GM08714 (cell line): ENCODE measurements around the gene KCNIP4.

ENCODE experiments used
- H3K4me3 ChIP-seq: fragments of 200-500 bp; sonication (Bioruptor generic); 2 replicates; pipeline ENCODE4 v1.5.1; 2014; ENCODE audit warnings: mild to moderate bottlenecking, low read length, inconsistent platforms
- ZNF274 ChIP-seq: IDR thresholded peaks from 2 replicates; pipeline ENCODE4 v1.6.1; 2012; ENCODE audit warnings: mild to moderate bottlenecking, low read depth, low read length

Gene KCNIP4

DNA sequence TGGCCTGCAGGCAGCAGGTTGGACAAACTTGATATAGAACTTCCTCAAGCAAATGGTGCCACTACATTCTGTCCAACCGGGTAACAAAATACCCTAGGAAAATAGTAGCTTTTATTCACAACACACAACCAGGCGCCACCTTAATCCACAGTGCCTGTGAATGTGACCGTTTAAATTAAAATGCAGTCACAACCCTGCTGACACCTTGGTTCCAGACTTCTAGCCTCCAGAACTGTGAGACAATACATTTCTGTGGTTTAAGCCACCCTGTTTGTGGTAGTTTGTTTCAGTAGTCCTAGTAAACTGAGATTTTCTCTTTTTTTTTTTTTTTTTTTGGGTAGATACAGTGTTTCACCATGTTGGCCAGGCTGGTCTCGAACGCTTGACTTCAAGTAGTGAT is 672.5 kb downstream of the KCNIP4 start:
- no peak for TF ChIP-seq ZNF274
- H3K4me3 ChIP-seq = no peak overlapping the region

- TF ChIP-seq ZNF274 = no peak
- no peak overlapping the region for H3K4me3 ChIP-seq
Observed at GRCh38 chr4:21271439-21272052, 677.0 kb downstream of the KCNIP4 start.

DNA sequence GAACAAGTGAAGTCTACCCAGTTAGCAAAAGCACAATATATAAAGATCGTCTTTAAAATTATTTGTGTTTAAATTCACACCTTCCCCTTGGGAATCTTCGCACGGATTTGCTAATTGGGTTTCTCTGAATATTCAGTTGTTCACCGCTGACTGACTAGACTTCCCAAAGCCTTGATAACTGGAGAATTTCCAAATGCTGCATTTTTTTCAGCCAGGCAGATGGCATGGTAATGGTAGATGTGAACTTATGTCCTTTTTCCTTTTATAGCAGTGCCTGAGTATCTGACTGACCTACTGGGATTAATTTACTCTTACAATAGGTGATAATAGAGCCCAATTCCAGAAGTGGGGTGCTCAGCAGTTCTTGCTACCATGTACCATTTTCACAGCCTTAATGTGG is 700.2 kb downstream of the KCNIP4 start:
- H3K4me3 ChIP-seq = no peak overlapping the region
- no peak for TF ChIP-seq ZNF274

GRCh38 chr4:21242163-21242562 is 706.4 kb downstream of the KCNIP4 start:
- H3K4me3 ChIP-seq = no peak overlapping the region
- TF ChIP-seq ZNF274 = no peak

DNA sequence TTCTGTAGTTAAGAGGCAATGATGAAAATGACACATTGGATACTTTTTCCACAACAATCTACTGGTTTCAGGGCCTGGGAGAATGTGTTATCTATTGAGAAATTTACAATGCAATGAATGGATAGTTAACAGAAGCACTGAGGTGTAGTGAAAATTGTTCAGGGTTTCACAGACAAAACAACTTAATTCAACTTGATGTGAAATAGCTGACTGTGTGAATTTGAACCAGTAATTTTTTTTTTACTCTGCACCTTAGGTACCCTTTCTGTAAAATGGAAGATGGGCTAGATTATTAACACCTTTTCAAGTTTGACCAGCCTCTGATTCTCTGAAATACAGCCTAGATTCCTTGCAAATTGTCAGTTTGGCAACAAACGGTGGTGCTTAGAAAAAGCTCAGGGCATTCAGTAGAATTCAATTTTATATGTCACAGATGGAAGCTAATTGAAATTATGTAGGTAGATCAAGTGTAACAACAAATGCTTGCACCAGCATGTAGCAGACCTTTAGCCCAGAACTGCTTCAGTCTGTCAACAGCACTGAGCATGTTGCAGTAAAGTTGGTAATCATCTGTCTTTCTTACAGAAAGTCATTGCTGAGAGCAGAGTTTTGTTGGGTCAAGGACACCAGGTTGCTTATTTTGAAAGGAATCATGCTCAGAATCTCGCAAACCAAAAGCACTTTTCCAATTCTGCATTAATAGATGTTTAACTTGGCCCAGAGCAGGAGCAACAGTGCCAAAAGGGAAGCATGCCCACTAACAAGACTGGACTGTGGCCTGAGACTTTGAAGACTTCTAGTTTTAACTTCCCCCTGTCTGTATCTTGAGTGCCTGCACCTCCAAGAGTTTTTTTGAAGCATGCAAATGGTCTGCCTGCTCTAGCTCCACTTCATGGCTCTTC is 721.7 kb downstream of the KCNIP4 start:
- TF ChIP-seq ZNF274 = no peak
- no peak overlapping the region for H3K4me3 ChIP-seq

- H3K4me3 ChIP-seq = no peak overlapping the region
- no peak for TF ChIP-seq ZNF274
Observed at GRCh38 chr4:21211846-21212245, 736.7 kb downstream of the KCNIP4 start.

- TF ChIP-seq ZNF274 = no peak
Observed at GRCh38 chr4:21209860-21210259, 738.7 kb downstream of the KCNIP4 start.

DNA sequence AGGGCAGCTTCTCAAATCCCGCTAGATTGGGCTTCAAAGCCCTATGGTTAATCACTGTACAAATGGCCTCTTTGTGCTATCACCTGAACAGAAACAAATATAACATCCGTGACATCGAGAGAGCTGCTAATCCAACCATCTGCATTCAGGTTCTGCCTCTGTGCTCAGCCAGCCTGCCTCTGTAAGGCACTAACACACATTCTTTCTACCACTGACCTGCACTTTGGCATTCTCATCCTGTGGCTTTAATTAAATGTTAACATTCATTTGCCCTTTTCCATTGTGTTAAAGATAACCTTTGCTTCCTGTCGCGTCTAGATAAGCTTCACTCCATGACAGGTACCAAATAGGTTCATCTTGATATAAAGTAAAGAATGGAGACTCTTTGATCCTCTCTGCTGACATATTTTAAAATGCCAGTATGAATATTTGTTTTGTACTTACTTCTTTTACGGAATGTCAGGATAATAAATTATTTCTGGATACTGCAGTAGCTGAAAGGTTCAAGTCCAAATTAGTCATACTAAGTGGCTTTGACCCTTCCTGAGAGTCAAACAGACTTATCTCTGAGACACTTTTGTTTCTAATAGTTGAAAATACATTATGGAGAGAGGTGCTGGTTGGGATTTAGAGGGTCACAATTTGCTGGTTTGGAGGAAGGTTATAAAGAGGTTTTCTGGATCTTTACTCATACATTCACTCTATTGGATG is 742.6 kb downstream of the KCNIP4 start:
- TF ChIP-seq ZNF274 = no peak
- H3K4me3 ChIP-seq = no peak overlapping the region

More at GRCh38 chr4:21209860-21210259, 738.7 kb downstream of the KCNIP4 start:
- no peak overlapping the region for H3K4me3 ChIP-seq

- TF ChIP-seq ZNF274 = no peak
- H3K4me3 ChIP-seq = no peak overlapping the region
Observed at GRCh38 chr4:21203416-21203815, 745.2 kb downstream of the KCNIP4 start.

- no peak for TF ChIP-seq ZNF274
- H3K4me3 ChIP-seq = no peak overlapping the region
Observed at GRCh38 chr4:21202959-21203358, 745.6 kb downstream of the KCNIP4 start.

DNA sequence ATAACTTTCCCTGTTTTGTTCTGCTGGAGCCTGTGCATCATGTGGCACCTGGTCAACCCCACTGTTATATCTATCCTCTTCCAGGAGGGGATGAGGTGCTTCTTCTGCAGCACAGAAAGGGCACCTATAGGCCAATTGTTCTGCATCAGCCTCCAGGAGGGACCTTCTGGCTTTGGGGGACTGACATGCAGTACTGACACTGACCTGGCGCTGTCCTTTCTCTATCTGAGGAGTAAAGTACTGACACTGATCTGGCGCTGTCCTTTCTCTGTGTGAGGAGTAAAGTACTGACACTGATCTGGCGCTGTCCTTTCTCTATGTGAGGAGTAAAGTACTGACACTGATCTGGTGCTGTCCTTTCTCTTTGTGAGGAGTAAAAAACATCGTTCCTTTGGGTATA is 749.9 kb downstream of the KCNIP4 start:
- no peak overlapping the region for H3K4me3 ChIP-seq
- TF ChIP-seq ZNF274 = no peak

- no peak overlapping the region for H3K4me3 ChIP-seq
- TF ChIP-seq ZNF274 = no peak
Observed at GRCh38 chr4:21195682-21196081, 752.9 kb downstream of the KCNIP4 start.

DNA sequence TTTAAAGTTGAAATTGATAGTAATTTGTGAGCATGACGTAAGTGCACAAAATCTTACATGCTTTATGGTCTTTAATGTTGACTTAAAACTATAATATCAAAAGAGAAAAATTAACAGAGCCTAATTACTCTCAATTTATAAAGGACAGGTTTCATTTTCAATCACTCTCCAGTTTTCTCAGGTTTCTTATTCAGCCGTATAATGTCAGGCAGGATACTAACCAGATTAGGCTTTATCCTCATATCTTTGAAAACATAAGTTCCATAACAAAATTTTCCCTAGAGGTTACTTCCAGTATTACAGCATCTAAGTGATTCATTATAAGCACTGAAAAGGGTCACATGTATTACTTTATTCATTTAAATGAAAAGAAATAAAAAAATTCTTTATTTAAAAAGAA is 756.2 kb downstream of the KCNIP4 start:
- H3K4me3 ChIP-seq = no peak overlapping the region
- TF ChIP-seq ZNF274 = no peak

DNA sequence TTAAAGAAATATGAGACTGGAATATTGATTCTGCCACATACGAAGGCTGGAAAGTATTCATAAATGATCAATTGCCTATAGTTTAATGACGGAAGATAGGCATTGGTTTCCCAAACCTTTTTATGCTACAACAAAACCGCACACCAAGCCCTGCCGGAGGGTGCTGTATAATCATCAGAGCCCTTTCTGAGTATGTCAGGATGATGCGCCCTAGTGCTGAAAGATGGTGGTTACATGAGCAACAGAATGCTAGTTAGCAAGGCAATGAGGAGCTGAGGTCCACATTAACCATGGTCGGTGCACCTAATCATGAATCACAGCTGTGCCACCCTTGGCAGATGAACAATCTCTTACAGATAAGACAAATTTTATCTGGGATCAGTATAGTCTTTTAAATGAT is 757.3 kb downstream of the KCNIP4 start:
- no peak for TF ChIP-seq ZNF274
- no peak overlapping the region for H3K4me3 ChIP-seq

- no peak for TF ChIP-seq ZNF274
- H3K4me3 ChIP-seq = no peak overlapping the region
Observed at GRCh38 chr4:21184788-21185187, 763.8 kb downstream of the KCNIP4 start.
